ENCODE data around the gene DIABLO.

DNA sequence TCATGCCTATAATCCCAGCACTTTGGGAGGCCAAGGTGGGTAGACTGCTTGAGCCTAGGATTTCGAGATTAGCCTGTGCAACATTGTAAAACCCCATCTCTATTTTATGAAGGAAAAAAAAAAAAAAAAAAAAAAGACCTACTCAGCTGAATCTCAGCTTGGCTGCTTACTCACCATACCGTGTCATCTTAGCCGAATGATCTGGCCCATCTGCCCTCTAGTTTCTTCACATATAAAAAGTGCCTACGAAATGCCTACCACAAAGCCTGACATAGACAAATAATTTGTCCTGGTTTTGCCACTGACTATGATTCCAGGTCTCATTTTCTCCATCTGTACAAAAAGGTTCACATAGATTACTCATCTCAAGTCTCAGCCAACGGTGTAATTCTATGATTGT is 10.1 kb downstream of the DIABLO start:
- TF ChIP-seq TEAD4 (IDR thresholded peaks at IDR 0.05; ENCODE audit: borderline replicate concordance, insufficient read depth) (no peak), FOXJ3 (CRISPR knock-in tag; IDR thresholded peaks at IDR 0.05) (no peak), SMC3 (IDR thresholded peaks at IDR 0.05; ENCODE audit: low read depth, low read length) (no peak), CTCF (IDR thresholded peaks at IDR 0.05) (no peak), POLR2AphosphoS5 (IDR thresholded peaks at IDR 0.05; ENCODE audit: low read depth, low read length) (no peak), TCF12 (IDR thresholded peaks at IDR 0.05) (no peak), RAD21 (IDR thresholded peaks at IDR 0.05; ENCODE audit: low read length) (no peak), RCOR1 (IDR thresholded peaks at IDR 0.05; ENCODE audit: low read length) (no peak), EZH2phosphoT487 (IDR thresholded peaks at IDR 0.05; ENCODE audit: borderline replicate concordance, low read depth) (no peak), ELF1 (IDR thresholded peaks at IDR 0.05) (no peak), RFX5 (IDR thresholded peaks at IDR 0.05; ENCODE audit: low read length) (no peak), MXI1 (IDR thresholded peaks at IDR 0.05; ENCODE audit: low read depth, low read length) (no peak), JUND (IDR thresholded peaks at IDR 0.05) (no peak)
- TF ChIP-seq, protein P1, sequence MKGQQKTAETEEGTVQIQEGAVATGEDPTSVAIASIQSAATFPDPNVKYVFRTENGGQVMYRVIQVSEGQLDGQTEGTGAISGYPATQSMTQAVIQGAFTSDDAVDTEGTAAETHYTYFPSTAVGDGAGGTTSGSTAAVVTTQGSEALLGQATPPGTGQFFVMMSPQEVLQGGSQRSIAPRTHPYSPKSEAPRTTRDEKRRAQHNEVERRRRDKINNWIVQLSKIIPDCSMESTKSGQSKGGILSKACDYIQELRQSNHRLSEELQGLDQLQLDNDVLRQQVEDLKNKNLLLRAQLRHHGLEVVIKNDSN (IDR thresholded peaks at IDR 0.05; ENCODE audit: borderline replicate concordance, low read depth) = no peak
